Thyroid gland (tissue), 4 donors: ENCODE data around the gene ALG10B.
"Not testable (repeated sequence)": the region's sequence is repeated elsewhere in the genome, so short reads cannot be mapped to it uniquely, and the experiment has no call there.

Experiments
- POLR2A ChIP-seq, 2 donors: fragments of 450-650 bp; IDR thresholded peaks; one replicate each; pipeline ENCODE4 v1.6.1; 2017; ENCODE audit warnings: antibody characterized with exemption in 2 of 2, mild to moderate bottlenecking in 2 of 2, moderate library complexity in 1 of 2
- TF ChIP-seq, protein P1 (sequence below), 6 experiments: fragments of 200-600 bp in 3 of 6; fragments of 450-650 bp in 3 of 6; sonication (generic) in 3 of 6; IDR thresholded peaks; one replicate each; pipeline ENCODE4 v1.5.1; 2016 to 2019; ENCODE audit warnings: antibody characterized with exemption in 6 of 6, mild to moderate bottlenecking in 2 of 6, inconsistent platforms in 1 of 6, moderate library complexity in 1 of 6

DNA sequence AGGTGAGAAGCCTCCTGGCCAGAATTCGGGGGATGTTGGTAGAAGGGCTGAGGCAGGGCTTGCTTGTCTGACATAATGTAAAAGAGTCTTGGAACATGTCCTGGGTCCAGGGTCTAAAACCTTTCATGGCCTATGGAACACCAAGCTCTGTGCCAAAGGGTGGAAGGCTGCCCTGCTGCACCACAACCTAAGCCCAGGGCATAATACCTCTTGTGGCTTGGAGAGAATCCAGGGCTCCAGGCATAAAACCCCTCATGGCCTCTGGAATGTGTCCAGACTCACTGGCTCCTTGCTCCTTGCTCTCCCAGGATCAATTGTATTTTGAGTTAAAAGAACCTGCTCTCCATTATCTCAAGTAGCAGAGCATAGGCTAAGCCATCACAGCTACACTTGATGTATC lies 27.3 kb downstream of the ALG10B start:
- TF ChIP-seq, protein P1, sequence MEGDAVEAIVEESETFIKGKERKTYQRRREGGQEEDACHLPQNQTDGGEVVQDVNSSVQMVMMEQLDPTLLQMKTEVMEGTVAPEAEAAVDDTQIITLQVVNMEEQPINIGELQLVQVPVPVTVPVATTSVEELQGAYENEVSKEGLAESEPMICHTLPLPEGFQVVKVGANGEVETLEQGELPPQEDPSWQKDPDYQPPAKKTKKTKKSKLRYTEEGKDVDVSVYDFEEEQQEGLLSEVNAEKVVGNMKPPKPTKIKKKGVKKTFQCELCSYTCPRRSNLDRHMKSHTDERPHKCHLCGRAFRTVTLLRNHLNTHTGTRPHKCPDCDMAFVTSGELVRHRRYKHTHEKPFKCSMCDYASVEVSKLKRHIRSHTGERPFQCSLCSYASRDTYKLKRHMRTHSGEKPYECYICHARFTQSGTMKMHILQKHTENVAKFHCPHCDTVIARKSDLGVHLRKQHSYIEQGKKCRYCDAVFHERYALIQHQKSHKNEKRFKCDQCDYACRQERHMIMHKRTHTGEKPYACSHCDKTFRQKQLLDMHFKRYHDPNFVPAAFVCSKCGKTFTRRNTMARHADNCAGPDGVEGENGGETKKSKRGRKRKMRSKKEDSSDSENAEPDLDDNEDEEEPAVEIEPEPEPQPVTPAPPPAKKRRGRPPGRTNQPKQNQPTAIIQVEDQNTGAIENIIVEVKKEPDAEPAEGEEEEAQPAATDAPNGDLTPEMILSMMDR (IDR thresholded peaks at IDR 0.05): not testable (repeated sequence)
- not testable (repeated sequence) for TF ChIP-seq POLR2A (IDR thresholded peaks at IDR 0.05)
